Stimulated activated naive CD8-positive, alpha-beta T cell treated with anti-CD3 and anti-CD28 coated beads, Interleukin-15, Interleukin-2, amounts not matched to agents 100 ng/mL and 50 ng/mL, for 24 hours (primary cell): ENCODE data around the gene CHCHD2.
A peak's percentile ranks its signal among the peaks of the same experiment; 100 is the strongest.
"Not testable (repeated sequence)": the region's sequence is repeated elsewhere in the genome, so short reads cannot be mapped to it uniquely, and the experiment has no call there.

ENCODE experiments used
- H3K27ac Mint-ChIP-seq: one replicate; pipeline ENCODE4 v1.8.0; 2021; ENCODE audit warnings: mild to moderate bottlenecking, mixed read lengths
- H3K27me3 Mint-ChIP-seq: one replicate; pipeline ENCODE4 v1.8.0; 2021; ENCODE audit warnings: mixed read lengths
- H3K36me3 Mint-ChIP-seq: one replicate; pipeline ENCODE4 v1.8.0; 2021; ENCODE audit warnings: low read depth, mixed read lengths
- H3K4me1 Mint-ChIP-seq: one replicate; pipeline ENCODE4 v1.8.0; 2021; ENCODE audit warnings: low read depth, mixed read lengths
- H3K4me3 Mint-ChIP-seq: one replicate; pipeline ENCODE4 v1.8.0; 2021; ENCODE audit warnings: mild to moderate bottlenecking, mixed read lengths
- H3K9me3 Mint-ChIP-seq: one replicate; pipeline ENCODE4 v1.8.0; 2021; ENCODE audit warnings: mixed read lengths

CHCHD2 gene, protein sequence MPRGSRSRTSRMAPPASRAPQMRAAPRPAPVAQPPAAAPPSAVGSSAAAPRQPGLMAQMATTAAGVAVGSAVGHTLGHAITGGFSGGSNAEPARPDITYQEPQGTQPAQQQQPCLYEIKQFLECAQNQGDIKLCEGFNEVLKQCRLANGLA

DNA sequence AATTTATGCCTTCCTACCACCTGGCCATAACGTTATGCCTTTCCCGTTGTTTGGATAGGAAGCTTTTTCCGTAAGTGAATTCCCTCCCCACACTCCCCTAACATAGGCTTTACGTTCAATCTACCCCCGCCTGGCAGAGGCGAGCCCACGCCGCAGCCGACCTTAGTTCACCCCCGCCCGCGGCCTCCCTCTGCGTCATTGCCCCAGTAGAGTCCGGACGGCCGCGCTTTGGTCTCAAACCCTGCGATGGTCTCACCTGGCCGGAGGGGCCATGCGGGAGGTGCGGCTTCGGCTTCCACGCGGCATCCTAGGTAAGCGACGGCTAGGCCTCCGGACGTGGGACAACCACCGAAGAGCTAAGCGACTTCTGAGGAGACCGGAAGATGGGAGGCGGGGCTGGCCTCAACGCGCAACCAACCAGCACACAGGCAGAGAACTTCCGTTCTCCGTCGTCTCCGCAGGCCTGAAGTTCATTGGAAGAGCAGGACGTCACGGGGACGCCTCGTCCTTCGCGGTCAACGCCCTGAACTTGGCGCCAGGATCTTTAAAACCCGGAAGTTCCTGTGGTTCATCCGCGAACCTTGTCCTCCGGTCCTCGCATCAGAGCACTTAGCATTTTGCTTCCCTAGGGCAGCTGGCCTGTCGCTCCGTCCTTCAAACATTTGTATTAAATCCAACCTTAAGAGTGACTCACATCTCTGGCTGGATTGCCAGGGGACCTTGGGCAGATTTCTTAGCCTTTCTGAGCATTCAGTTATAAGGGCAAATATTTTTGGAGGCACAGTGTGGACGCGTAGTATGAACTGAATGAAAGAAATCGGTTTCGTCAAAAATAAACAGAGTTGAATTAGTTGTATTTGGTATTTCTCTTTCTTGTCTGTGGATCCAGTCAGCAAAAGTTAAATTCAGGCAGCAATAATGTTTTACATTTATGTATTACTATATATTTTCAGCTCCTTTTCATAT lies at the start of gene CHCHD2:
TSS of gene CHCHD2 (minus strand) at position 369 of the 966 bp plus-strand sequence. CDS start at position 306, 63 bp downstream.
- peak within 1 kb of the TSS; percentile 95 for H3K27ac Mint-ChIP-seq
- H3K9me3 Mint-ChIP-seq, result peaks cover 6% of the 10 kb centered on the region
- H3K27me3 Mint-ChIP-seq, result peaks cover 3% of the 10 kb centered on the region
- peak within 1 kb of the TSS; percentile 98 for H3K4me3 Mint-ChIP-seq
- peaks cover 38% of the 10 kb centered on the region for H3K4me1 Mint-ChIP-seq
- peaks cover 41% of the 10 kb centered on the region for H3K36me3 Mint-ChIP-seq

DNA sequence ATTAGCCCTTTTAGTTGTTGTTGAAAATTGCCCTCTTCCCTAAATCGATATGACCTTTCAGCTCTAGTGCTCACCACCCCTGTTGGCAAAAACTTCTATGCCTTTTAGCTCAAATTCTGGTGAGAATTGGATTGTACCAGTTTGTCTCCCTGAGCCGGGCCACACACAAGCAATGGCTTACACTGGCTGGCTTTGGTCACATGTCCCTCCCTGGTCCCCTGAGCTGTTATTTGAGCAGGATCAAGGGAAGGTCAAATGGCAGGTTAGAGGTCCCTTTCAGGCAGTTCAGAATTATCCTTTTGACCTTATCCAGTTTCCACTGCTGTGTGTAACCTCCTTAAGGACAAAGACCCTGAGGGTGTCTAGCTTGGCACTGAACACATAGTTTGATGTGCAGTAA lies 24.8 kb upstream of the CHCHD2 start:
- H3K36me3 Mint-ChIP-seq, H3K27ac Mint-ChIP-seq, H3K4me3 Mint-ChIP-seq, H3K4me1 Mint-ChIP-seq, H3K9me3 Mint-ChIP-seq, H3K27me3 Mint-ChIP-seq: not testable (repeated sequence)

DNA sequence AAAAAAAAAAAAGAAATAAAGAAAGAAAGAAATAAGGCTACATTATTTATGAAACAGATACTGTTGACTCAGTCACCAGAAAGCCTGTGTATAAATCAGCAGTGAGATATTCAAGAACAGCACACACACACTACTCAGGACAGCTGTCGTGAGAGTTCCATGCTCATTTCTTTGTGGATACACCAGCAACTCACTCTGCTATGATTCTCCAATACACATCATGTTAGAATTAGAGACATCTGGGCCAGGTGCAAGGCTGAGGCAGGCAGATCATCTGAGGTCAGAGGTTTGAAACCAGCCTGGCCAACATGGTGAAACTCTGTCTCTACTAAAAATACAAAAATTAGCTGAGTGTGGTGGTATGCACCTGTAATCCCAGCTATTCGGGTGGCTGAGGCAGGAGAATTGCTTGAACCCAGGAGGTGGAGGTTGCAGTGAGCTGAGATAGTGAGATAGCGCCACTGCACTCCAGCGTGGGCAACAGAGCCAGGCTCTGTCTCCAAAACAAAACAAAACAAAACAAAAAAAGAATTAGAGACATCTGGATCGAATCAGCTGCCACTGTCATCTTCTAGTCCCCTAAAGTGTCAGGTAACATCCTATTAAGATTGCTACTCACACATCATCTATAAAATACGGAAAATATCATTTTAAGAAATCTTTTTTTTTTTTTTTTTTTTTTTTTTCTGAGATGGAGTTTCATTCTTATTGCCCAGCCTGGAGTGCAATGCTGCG lies 21.1 kb upstream of the CHCHD2 start:
- no peaks in the 10 kb centered on the region for H3K27me3 Mint-ChIP-seq
- H3K4me3 Mint-ChIP-seq, result no peak overlapping the region
- no peaks in the 10 kb centered on the region for H3K36me3 Mint-ChIP-seq
- H3K4me1 Mint-ChIP-seq, result no peaks in the 10 kb centered on the region
- H3K27ac Mint-ChIP-seq, result no peak overlapping the region
- no peaks in the 10 kb centered on the region for H3K9me3 Mint-ChIP-seq

DNA sequence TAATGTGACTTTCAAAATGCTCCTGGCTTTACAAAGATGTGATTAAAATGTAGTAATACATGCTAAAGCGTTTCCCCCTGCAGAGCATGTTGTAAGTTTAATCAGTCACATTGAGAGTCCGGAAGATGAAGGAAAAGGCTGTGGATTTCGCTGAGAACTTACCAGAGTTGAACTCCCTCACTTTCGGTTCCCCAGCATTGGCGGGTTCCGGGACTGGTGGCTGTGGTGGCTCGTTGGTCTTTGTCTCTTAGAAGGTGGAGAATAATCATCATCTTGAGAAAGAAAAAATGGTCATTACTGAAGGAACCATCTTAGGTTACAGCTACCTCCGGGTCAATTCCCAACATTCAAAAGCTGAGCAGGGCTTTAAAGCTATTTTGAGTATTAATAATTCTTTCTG lies 19.6 kb upstream of the CHCHD2 start:
- Mint-ChIP-seq H3K27me3 (no peaks in the 10 kb centered on the region), H3K4me1 (no peaks in the 10 kb centered on the region), H3K4me3 (no peak overlapping the region), H3K27ac (no peak overlapping the region), H3K36me3 (no peaks in the 10 kb centered on the region), H3K9me3 (no peaks in the 10 kb centered on the region)

DNA sequence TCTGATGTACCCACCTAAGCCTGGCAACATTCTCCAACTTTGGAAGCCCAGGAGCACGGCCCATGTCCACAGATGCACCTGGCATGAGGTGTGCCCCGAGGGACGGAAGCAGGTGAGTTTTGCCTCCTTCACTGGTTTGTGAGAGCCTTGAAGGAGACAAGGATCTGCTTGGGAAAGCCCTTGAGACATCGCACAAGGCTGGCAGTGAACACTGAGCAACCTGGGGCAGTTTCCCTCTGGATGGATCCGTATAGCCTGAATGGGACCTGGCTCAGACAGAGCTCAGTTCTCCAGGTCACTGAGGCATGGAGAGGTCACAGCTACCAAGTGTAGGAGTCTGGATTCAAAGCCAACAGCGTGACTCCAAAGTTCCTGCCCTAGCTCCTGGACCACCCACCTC lies 18.7 kb upstream of the CHCHD2 start:
- Mint-ChIP-seq H3K4me3 (no peak overlapping the region), H3K4me1 (no peaks in the 10 kb centered on the region), H3K27me3 (no peaks in the 10 kb centered on the region), H3K36me3 (no peaks in the 10 kb centered on the region), H3K9me3 (no peaks in the 10 kb centered on the region), H3K27ac (no peak overlapping the region)

DNA sequence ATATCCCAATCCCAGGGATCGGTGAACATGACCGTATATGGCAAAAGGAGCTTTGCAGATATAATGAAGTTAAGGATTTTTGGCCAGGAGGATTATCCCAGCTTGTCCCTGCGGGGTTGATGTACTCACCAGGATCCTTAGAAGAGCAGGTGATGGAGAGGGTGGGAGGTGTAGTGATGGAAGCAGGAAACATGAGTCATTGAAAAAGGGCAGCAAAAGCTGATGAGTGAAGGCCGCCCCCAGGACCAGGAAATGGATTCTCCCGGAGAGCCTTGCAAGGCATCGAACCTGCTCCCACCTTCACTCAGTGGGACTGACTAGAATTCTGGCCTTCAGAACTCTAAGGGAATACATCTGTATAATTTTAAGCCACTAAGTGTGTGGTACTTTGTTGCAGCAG lies 15.2 kb upstream of the CHCHD2 start:
- Mint-ChIP-seq H3K4me1 (no peaks in the 10 kb centered on the region), H3K9me3 (no peaks in the 10 kb centered on the region), H3K27ac (no peak overlapping the region), H3K27me3 (peaks cover 16% of the 10 kb centered on the region), H3K4me3 (no peak overlapping the region), H3K36me3 (no peaks in the 10 kb centered on the region)

DNA sequence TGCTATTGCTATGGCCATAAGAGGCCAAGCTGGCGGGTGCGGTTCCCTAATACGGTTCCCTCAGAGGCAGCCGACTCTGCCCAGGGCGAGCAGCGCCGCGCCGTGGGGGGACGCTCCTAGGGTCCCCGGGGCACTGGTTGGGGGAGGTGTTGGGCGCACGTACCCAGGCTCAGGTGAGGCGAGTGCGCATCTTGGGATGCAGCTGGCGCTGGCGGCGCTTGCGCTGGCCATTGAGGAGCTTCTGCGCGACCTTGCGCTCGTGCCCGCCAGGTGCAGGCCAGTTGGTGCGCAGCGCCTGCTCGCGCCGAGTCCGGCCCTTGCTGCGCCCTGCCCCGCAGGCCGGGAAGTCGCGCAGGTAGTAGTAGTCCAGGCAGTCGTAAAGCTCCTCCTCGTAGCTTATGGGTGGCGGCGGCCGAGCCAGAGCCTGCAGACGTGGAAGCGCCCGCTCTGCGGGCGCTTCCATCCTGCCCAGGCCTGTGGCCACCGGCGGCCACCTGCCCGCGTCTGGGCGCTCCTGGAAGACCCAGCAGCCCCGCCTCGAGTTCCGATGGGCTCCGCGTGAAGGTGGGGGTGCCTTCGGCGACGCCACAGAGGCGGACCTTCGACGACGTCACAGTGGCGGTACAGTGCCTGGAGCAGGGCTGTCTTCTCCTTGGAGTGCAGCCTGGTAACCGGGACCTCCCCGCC lies 9.7 kb upstream of the CHCHD2 start, which contains the start of gene NUPR2:
TSS of gene NUPR2 (minus strand) at position 566 of the 687 bp plus-strand sequence. CDS start at position 463, 103 bp downstream.
- Mint-ChIP-seq H3K4me1 (no peaks in the 10 kb centered on the region), H3K9me3 (no peaks in the 10 kb centered on the region), H3K27ac (no peak within 1 kb of the TSS), H3K27me3 (peaks cover 27% of the 10 kb centered on the region), H3K36me3 (no peaks in the 10 kb centered on the region), H3K4me3 (no peak within 1 kb of the TSS)

DNA sequence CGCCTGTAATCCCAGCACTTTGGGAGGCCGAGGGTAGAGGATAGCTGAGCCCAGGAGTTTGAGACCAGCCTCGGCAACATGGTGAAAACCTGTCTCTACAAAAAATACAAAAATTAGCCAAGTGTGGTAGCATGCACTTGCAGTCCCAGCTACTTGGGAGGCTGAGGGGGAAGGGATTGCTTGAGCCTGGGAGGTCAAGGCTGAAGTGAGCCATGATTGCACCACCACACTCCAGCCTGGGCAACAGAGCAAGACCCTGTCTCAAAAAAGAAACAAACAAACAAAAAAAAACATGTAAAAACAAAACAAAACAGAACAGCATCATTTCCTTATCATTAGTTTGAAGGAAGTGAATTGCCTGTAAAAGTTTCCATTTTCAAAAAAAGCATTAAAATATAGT lies 6.0 kb upstream of the CHCHD2 start:
- H3K36me3 Mint-ChIP-seq, H3K4me1 Mint-ChIP-seq, H3K27ac Mint-ChIP-seq, H3K9me3 Mint-ChIP-seq, H3K4me3 Mint-ChIP-seq: not testable (repeated sequence)
- H3K27me3 Mint-ChIP-seq, result peaks cover 20% of the 10 kb centered on the region

DNA sequence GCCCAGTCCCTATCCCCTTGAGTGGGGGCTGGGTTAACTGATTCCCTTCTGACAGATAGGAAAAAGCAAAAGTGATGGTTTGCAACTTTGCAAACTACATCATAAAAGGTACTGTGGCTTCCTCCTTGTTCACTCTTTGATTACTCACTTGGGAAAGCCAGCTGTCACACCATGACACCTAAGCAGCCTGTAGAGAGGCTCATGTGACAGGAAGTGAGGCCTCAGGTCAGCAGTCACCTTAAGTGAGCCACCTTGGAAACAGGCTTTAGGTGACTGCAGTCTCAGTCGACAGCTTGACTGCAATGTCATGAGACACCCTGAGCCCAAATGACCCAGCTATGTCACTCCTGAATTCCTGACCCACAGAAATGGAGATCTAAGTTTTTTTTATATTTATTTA lies 4.3 kb upstream of the CHCHD2 start:
- Mint-ChIP-seq H3K27me3 (peaks cover 8% of the 10 kb centered on the region), H3K4me1 (peaks cover 21% of the 10 kb centered on the region), H3K9me3 (peaks cover 6% of the 10 kb centered on the region), H3K27ac (no peak overlapping the region), H3K36me3 (peaks cover 19% of the 10 kb centered on the region), H3K4me3 (no peak overlapping the region)

DNA sequence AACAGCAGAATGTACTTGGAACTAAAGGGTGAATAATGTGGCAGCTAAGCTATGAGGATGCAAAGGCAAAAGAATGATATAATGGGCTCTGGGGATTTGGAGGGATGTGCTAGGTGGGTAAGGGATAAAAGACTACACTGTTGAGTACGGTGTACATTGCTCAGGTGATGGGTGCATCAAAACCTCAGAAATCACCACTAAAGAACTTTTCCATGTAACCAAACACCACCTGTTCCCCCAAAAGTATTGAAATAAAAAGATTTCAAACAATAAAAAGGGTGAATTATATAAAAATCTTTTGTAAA lies 1.6 kb upstream of the CHCHD2 start:
- Mint-ChIP-seq H3K4me1 (peaks cover 34% of the 10 kb centered on the region), H3K27me3 (peaks cover 3% of the 10 kb centered on the region), H3K9me3 (peaks cover 6% of the 10 kb centered on the region), H3K36me3 (peaks cover 35% of the 10 kb centered on the region), H3K27ac (peak overlapping the region; percentile 95), H3K4me3 (peak overlapping the region; percentile 98)

DNA sequence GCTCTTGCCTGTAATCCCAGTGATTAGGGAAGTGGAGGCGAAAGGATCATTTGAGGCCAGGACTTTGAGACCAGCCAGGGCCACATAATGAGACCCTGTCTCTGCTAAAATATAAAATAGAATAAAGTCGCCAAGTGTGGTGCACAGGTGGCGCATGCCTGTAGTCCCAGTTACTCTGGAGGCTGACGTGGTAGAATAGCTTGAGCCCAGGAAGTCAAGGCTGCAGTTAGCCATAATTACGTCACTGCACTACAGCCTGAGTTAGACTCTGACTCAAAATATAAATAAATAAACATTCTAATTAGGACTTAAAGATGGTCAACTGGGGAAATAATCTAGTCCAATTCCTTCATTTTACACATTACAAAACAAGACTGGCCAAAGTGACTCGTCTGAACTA lies 768 bp downstream of the CHCHD2 start:
- H3K27me3 Mint-ChIP-seq, result peaks cover 3% of the 10 kb centered on the region
- H3K27ac Mint-ChIP-seq, result peak overlapping the region; percentile 95
- H3K4me3 Mint-ChIP-seq, result peak overlapping the region; percentile 98
- H3K36me3 Mint-ChIP-seq, result peaks cover 50% of the 10 kb centered on the region
- peaks cover 38% of the 10 kb centered on the region for H3K4me1 Mint-ChIP-seq
- peaks cover 6% of the 10 kb centered on the region for H3K9me3 Mint-ChIP-seq

DNA sequence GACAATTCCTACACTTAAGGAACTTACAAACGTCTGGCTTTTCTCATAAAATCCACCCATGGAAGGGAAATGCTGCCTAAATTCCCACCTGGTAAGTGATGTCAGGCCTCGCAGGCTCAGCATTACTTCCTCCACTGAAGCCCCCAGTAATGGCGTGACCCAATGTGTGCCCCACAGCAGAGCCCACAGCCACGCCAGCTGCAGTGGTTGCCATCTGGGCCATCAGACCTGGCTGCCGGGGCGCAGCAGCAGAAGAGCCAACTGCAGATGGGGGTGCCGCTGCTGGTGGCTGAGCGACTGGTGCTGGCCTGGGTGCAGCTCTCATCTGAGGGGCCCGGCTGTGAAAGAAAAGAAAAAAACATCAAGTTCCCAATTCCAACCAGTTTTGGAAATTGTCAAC lies 2.1 kb downstream of the CHCHD2 start:
- H3K4me1 Mint-ChIP-seq, result peaks cover 38% of the 10 kb centered on the region
- H3K27ac Mint-ChIP-seq, H3K27me3 Mint-ChIP-seq, H3K9me3 Mint-ChIP-seq: not testable (repeated sequence)
- H3K36me3 Mint-ChIP-seq, result peaks cover 59% of the 10 kb centered on the region
- peak overlapping the region; percentile 98 for H3K4me3 Mint-ChIP-seq

DNA sequence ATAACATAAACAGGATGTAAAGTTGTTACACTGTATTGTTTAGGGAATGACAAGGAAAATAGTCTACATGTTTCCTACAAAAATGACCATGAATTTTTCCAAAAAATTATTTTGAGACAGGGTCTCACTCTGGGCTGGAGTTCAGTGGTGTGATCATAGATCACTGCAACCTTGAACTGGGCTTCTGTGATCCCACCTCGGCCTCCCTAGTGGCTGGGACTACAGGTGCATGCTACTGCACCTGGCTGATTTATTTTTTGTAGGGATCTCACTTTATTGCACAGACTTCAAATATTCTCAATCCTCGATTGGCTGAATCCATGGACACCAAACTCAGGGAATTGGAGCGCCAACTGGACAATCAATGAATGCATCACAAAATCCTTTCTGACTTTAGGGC lies 6.6 kb downstream of the CHCHD2 start:
- no peak overlapping the region for H3K4me3 Mint-ChIP-seq
- no peak overlapping the region for H3K27ac Mint-ChIP-seq
- peaks cover 43% of the 10 kb centered on the region for H3K36me3 Mint-ChIP-seq
- H3K9me3 Mint-ChIP-seq, result no peaks in the 10 kb centered on the region
- H3K4me1 Mint-ChIP-seq, result peaks cover 11% of the 10 kb centered on the region
- no peaks in the 10 kb centered on the region for H3K27me3 Mint-ChIP-seq

DNA sequence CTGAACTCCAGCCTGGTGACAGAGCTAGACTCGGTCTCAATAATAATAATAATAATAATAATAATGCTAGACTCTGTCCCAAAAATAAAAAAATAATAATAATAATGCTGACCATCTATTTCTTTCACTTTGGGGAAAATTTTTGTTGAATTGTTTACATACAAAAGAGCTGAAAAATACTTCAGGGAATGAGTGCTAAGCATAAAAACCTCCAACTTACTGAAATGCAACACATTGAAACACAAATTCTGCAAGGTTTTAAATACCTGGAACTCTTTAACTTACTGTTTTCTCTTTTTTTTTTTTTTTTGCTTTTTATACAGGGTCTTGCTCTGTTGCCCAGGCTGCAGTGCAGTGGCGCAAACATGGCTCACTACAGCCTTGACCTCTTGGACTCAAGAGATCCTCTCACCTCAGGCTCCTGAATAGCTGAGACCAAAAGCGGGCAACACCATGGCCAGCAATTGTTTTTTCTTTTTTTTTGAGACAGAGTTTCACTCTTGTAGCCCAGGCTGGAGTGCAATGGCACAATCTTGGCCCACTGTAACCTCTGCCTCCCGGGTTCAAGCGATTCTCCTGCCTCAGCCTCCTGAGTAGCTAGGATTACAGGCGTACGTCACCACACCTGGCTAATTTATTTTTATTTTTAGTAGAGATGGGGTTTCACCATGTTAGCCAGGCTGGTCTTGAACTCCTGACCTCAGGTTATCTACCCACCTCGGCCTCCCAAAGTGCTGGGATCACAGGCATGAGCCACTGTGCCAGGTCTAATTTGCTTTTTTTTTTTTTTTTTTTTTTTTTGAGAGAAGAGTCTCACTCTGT lies 7.9 kb downstream of the CHCHD2 start:
- not testable (repeated sequence) for H3K4me1 Mint-ChIP-seq, H3K4me3 Mint-ChIP-seq, H3K27me3 Mint-ChIP-seq, H3K9me3 Mint-ChIP-seq, H3K27ac Mint-ChIP-seq
- H3K36me3 Mint-ChIP-seq, result peaks cover 38% of the 10 kb centered on the region
